C1 segment of cervical spinal cord (tissue), 14 donors: ENCODE data around the gene GDF15.
"Not testable (repeated sequence)": the region's sequence is repeated elsewhere in the genome, so short reads cannot be mapped to it uniquely, and the experiment has no call there.

Experiments used
- DNase-seq, 14 donors: peaks; one replicate each; lab custom pipeline; 2025; lab: John Stamatoyannopoulos, UW

The GDF15 gene

DNA sequence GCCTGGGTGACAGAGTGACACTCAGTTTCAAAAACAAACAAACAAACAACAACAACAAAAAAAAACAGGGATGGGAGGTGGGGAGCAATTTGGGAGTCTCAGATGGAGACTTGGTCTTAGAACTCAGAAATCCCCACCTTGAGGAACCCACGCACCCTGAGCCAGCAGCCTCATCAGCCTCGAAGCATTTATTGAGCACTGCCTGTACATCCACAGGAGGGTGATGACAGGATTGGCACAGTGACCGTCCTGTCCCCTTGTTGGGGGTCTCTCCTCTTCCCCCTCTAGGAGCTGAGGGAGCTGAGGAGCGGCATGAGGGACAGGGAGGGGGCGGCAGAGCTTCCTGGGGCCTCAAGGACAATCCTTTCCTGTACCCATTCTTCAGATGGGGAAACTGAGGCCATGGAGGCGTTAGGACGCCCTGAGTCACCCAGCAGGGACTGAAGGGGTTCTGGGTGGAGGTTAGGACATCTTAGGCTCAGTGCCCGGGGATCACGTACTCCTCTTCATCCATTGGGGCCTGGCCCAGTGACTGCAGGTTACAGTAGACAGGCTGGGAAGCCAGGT, 5.6 kb downstream of the GDF15 start:
- no peak for DNase-seq

DNA sequence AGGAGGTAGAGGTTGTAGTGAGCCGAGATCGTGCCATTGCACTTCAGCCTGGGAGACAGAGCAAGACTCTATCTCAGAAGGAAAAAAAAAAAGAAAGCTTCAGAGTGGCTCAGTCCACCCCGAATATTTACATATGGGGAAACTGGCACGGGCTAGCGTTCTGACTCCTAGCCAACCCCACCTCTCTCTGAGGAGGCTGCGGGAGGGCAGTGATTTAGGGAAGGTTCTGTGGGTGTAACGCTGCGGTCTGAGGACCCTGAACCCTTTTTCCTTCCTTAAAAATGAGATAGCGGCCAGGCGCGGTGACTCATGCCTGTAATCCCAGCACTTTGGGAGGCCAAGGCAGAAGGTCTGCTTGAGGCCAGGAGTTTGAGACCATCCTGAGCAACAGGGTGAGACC, 6.5 kb downstream of the GDF15 start:
- DNase-seq: peak in 2 of 14 donors; percentile 12 to 23

DNA sequence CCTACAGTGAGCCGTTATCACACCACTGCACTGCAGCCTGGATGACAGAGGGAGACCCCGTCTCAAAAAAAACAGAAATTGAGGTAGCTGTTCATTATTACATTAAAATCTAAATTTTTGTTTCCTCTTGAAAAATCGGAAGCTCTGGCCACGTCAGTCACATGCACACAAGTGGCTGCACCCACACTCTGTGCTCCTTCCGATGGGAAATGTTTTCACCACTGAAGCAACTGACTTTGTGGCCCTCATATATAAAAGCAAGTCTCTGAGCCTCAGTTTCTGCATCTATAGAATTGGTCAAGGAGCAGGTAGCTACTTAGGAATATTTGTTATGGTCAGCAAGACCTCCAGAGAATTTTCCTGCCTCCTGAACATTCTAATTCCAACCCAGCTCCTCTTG, 7.0 kb downstream of the GDF15 start:
- DNase-seq: no peak

DNA sequence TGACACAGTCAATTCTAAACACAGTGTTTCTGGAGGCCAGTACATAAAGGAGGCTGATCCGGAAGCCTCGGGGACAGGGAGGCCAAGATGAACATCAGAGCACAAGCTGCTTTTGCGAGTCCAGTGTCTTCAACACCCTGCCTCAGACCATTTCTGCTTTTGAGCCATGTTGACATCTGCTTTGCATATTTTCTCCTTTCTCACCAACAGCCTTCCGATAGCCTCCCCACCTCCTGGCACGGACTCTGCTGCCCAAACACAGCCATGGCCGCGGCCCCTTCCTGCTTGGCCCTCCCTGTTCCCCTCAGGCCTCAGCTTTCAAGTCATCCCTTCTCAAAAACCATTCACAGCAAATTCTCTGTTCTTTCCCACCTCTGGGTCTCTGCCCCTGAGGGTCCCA, 7.9 kb downstream of the GDF15 start:
- DNase-seq: peak in 2 of 14 donors; percentile 4 to 20

DNA sequence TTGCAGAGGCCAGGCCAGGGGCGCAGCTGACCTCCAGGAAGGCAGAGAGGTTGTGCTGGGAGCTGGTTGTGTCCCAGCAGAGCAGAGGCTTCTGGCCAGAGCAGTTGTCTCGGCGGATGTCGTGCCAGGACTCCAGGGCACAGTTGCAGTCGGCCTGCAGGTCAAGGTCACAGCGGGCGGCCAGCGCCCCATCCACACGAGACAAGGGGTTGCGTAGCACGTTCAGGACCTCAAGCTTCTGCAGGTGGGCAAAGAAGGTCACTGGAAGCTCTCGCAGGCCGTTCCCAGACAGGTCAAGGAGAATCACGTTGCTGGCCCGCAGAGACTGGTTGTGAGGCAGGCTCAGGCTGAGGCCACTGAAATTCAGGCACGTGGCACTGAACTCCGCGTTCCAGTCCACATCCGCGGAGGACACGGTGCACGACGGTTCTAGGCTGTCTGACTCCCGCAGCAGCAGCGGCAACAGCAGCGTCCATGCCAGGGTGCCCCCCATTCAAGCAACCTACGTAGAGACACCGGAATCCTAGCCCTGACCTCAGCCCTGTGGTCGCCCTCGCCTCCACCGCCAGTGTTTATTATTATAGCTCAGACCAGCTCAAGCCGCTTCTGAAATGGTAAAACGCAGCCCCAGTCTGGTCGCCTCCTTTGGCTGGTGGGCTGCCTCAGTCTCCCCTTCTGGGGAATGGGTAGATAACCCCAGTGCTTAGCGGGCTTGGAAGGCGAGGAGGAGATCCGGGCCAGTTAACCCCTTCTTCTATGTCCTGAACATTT, 10.7 kb downstream of the GDF15 start:
- no peak for DNase-seq

DNA sequence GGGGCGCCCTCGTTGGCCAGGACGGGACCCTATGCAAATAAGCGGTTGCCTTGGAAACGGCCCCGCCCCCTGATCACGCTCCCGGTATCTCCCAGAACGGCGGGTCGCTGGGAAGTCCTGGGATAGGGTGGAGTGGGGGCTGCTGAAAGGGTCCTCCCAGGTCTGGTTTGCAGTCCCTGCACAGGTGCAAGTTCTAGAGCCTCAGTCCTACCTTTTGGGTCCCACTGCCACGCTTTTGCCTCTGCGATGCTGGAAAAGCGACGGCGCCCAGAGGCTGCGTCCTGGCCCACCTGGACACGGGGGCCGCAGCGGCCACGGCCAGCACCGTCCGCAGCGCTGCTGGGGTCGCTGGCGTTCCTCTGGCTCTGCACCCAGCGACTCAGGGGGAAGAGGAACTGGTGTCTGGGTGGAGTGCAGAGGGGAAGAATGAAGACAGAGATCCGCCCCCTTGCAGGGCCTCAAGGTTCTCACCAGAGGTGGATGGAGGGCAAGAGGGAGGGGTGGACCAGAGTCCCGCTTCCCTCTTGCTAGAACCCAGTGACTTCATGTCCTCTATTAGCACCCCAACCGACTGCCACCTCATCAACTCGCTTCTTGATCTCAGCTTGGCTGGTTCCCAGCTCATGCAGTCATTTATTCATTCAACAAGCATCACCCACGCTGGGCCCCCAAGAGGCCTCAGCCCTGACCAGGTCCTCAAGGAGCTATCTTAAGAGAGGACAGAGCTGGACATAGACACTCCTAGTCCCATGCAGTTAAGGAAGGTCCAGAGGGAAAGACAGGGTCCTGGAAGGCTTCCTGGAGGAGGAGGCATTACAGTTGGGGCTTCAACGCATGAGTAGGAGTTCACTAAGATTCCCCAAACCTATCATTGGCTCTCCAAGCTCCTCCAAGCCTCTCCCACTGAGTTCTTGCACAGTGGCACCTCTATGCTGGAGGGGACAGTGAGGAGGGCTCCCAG, 11.6 kb downstream of the GDF15 start, which contains the start of gene LRRC25:
TSS of gene LRRC25 (minus strand) at position 381 of the 961 bp plus-strand sequence. CDS start 659 bp downstream, outside the sequence.
- DNase-seq: peak in 7 of 14 donors; percentile 21 to 44 (median 23)

DNA sequence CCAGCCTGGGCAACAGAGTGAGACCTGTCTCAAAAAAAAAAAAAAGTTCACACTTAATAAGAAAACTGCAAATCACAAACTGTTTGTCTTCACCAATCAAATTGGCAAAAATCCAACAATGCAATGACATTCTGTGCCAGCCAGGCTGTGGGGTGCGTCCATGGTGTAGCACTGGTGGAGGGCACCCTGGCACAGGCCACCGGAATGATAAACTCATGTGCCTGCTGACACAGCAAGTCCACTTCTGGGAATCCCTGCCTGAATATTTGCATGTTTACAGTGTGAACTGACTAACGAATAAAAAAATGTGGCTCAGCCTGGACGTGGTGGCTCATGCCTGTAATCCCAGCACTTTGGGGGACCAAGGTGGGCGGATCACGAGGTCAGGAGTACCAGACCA, 13.1 kb downstream of the GDF15 start:
- no peak for DNase-seq

DNA sequence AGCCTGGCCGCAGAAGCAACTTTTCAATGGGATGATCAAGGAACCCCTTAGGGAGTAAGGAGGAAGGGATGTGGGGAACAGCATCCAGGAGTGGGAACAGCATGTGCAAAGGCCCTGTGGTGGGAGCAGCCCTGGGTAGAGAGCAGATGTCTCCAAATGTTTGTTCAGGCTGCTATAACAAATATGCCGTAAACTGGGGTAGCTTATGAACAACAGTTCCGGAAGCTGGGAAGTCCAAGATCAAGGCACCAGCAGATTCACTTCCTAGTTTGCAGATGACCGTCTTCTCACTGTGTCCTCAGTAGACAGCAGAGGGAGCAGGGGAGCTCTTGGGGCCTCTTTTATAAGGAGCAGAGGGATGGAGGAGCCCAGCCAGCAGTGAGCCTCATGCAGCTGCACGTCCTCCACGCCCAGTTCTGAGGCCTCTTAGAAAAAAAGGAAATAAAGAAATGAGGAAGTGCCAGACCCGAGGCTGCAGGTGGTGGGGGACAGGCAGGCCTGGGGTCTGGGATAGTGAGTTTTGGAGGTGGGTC, 15.7 kb downstream of the GDF15 start:
- DNase-seq: peak in 5 of 14 donors; percentile 13 to 54 (median 37)

DNA sequence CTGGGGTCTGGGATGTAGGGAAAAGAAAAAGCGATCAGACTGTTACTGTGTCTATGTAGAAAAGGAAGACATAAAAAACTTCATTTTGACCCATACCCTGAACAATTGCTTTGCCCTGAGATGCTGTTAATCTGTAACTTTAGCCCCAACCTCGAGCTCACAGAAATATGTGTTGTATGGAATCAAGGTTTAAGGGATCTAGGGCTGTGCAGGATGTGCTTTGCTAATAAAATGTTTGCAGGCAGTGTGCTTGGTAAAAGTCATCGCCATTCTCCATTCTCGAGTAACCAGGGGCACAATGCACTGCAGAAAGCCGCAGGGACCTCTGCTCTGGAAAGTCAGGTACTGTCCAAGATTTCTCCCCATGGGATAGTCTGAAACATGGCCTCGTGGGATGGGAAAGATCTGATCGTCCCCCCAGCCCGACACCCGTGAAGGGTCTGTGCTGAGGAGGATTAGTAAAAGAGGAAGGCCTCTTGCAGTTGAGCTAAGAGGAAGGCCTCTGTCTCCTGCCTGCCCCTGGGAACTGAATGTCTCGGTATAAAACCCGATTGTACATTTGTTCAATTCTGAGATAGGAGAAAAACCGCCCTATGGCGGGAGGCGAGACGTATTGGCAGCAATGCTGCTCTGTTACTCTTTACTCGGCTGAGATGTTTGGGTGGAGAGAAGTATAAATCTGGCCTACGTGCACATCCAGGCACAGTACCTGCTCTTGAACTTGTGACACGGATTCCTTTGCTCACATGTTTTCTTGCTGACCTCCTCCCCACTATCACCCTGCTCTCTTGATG, 16.7 kb downstream of the GDF15 start:
- not testable (repeated sequence) for DNase-seq

DNA sequence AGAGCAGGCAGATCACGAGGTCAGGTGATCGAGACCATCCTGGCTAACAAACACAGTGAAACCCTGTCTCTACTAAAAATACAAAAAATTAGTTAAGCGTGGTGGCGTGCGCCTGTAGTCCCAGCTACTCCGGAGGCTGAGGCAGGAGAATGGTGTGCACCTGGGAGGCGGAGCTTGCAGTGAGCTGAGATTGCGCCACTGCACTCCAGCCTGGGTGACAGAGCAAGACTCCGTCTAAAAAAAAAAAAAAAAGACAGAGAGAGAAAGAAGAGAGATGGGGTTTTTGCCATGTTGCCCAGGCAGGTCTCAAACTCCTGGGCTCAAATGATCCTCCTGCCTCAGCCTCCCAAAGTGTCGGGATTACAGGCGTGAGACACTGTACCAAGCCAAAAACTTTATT, 19.8 kb downstream of the GDF15 start:
- DNase-seq: not testable (repeated sequence)

DNA sequence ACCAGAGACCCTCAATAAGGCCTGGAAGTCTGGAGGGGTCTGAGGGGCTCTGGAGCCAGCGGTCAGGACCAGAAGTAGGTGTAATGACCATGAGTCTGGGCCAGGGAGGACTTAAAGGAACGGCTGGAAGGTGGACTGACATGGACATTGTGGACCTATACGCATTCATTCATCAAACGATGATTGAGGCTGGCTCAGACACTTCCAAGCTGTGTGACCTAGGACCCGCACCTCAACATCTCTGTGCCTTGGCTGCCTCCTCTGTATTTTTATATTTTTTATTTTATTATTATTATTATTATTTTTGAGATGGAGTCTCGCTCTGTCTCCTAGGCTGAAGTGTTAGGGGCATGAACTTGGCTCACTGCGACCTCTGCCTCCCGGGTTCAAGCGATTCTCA, 20.8 kb downstream of the GDF15 start:
- no peak for DNase-seq

DNA sequence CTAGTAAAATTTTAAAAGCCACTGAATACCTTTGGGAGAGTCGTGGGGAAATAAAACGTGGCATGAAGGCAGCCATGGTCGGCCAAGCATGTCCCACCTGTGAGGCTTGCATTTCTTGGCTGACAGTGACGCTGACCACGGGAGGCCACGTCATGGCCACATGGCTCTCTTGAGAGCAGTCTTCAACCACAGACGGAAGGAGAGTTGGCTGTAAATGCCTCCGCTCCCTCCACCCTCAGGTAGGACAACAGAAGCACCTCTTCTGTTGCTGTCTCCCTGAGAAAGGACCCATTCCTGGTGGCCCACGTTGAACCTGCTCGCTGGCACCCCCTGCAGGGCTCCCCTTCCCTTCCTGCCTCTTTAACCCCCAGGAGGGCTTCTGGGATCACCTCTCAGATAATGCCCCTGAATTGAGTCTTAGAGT, 22.1 kb downstream of the GDF15 start:
- DNase-seq: no peak

DNA sequence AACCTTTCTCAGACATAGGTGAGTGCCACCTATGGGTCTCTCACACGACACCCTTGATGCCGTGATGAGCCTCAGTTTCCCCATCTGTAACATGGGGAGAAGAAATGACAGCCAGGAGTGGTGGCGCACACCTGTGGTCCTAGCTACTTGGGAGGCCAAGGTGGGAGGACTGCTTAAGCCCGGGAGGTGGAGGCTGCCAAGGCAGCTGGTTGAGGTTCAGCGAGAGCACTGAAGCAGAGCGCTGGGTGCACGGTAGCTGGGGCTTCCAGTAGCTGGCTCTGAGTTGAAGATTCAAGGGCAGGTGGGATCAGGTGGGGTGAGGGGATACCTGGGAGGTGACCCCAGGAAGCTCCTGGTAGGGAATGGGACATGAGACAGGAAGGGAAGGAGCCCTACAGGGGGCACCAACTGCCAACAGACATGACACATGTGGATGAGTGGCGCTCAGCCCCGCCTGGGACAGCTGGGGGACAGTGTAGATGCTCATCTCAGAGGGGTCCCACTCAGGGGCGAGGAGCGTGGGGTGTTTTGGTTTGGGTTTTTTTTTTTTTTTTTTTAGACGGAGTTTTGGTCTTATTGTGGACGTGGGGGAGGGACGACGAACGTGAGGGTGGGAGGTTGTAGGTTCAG, 26.8 kb downstream of the GDF15 start:
- DNase-seq: no peak

DNA sequence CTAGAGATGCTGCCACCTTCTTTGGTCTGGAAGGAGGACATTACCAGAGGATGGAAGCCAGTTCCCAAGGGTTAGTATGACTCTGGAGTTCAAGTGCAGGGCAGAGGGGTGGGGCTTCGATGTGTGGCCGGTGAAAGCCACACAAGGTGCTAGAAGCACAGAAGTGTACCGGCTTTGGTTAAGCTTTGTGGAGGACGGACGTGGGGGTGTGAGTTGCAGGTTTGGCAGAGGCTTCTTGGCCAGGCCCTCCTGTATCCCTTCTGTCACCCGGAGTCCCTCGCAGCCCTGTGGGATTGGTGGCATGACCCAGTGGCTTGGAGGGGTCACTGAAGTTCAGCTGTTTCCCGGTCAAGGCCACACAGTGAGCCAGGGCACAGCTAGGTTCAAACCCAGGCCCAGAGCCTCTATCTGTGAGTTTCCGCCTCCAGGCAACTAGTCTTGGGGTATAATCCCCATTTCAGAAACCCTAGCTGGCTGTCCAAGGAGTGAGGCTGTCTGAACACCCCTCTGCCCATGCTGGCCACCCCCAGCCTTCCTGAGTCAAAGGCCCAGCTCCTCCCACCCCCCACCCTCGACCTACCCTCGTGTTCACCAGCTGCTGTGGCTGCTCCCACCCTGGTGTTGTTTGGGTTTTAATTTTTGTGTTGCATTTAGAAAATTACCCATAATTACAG, 28.7 kb downstream of the GDF15 start:
- no peak for DNase-seq

DNA sequence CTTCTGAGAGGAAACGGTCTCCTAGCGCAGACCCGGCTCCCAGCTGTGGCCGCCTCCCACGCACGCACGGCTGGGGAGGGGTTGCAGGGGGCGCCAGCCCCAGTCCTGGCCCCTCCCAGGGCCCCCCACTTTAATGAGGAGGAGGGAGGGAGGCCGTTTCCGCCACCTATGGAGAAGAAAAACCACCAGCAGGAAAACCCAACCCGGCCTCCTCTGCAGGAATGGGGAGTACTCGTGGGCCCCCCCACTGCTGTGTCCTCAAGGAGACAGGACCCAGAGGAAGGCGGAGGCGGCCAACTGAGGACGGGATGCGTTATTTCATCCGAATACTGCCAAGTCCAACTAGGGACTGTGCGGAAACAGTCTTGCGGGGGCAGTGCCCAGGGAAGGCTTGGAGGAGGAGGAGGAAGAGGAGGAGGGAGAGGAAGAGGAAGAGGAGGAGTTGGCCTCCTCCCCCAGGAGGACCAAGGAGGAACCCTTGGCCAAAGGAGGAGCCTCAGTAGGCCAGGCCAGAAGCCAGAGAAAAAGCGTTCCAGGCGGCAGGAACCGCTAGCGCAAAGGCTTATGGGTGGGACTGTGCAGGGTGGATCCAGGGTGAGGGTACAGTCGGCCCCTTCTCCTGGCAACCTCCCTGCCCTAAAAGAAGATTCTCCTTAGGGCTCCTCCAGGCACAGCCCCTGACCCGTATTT, 29.4 kb downstream of the GDF15 start:
- peak in 5 of 14 donors; percentile 27 to 55 (median 37) for DNase-seq

DNA sequence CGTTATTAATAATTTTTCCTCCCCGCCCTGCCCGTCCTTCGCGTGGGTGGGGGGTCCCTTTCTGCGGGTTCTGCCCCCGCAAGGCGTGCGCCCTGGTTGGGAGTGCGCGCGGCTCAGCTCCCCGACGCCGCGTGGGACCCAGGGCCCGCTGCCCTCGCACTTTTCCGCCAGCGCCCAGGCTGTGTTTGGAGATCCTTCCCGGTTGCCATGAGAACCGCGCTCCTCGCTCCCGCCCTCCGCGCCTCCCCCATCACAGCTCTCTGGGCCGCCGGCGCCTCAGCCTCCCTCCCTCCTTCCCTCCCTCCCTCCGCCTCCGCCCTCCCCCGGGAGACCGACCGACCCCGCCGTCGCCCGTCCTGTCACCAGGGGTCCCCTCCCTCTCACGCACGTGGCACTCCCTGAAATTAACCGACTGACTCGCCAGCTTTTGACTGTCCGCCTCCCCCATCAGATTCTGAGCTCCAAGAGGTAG, 30.9 kb downstream of the GDF15 start:
- DNase-seq: peak in 11 of 14 donors; percentile 27 to 68 (median 62)

DNA sequence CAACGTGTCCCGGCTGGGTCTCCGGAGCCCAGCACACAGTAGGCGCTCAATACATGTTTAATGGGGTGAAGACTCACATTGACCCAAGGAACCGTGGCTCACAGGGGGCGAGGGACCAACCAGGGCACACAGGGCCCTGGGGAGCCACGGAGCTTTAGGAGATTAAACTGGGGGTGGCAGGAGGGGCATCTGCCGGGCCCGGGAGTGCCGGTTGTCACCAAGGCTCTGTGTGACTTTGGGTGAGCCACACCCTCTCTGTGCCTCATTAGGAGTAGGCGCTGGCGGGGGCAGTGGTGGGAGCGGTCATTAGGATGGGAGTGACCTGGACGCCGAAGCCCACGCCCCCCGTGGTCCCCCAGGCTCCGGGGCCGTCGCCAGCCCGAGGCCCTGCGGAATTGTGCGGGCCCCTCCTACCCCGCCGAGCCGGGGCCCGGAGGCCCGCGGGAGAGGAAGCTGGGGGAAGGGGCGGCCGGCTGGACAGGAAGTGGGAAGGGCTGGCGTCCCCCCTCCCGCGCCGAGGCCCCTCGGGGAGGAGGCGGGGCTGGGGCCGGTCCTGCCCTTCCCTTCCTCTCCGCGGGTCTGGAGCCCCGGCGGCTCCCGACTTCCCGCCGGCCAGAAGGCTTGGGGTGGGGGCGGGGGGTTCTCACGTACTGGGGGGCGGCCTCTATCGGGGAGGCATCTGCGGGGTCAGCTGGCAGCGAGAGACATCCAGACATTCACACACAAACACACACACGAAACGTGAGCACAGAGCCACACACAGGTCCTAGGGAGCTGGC, 31.5 kb downstream of the GDF15 start:
- peak in 8 of 14 donors; percentile 35 to 76 (median 50) for DNase-seq

DNA sequence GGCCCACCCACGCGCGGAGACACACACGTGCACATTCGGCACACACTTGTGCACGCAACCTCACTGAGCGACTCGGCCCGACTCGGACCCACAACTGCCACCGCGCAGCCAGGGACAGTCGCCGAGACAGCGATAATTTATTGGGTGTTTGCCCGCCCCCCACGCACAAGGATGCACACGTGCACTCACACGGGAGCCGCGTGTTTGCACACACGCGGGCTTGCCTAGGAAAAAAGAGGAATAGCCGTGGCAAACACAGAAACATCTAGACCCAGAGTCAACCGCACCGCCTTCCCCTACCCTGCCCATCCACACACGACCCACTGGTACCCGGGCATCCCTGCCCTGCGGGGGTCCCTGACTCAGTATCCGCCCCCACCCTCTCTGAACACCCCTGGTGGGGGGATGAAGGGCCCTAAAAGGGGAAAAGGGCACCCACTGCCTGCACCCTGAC, 32.1 kb downstream of the GDF15 start:
- DNase-seq: peak in 3 of 14 donors; percentile 43 to 57 (median 50)
